Measurements from ENCODE around the gene FMN1.

GRCh38 chr15:33142708-33143107, 51.8 kb downstream of the FMN1 start:
- TF ChIP-seq, protein P1, sequence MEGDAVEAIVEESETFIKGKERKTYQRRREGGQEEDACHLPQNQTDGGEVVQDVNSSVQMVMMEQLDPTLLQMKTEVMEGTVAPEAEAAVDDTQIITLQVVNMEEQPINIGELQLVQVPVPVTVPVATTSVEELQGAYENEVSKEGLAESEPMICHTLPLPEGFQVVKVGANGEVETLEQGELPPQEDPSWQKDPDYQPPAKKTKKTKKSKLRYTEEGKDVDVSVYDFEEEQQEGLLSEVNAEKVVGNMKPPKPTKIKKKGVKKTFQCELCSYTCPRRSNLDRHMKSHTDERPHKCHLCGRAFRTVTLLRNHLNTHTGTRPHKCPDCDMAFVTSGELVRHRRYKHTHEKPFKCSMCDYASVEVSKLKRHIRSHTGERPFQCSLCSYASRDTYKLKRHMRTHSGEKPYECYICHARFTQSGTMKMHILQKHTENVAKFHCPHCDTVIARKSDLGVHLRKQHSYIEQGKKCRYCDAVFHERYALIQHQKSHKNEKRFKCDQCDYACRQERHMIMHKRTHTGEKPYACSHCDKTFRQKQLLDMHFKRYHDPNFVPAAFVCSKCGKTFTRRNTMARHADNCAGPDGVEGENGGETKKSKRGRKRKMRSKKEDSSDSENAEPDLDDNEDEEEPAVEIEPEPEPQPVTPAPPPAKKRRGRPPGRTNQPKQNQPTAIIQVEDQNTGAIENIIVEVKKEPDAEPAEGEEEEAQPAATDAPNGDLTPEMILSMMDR (IDR thresholded peaks at IDR 0.05): no peak
- no peak for TF ChIP-seq POLR2A (IDR thresholded peaks at IDR 0.05)

Measured in body of pancreas (tissue), 4 donors.